ENCODE measurements around the gene CELF1. TPM values are rescaled to one million over a fixed set of nuclear protein-coding genes. Genes with fewer than 3 reads are reported as not detected.

Gene CELF1
- total RNA-seq, 4 donors from 2014 or later: 69.6 to 151 (median 99.3) TPM

GRCh38 chr11:47589977-47590861 lies 37.3 kb upstream of the CELF1 start:
- 55% methylated on average over 28 of the region's 122 CpGs for WGBS
- H3K4me3 ChIP-seq: peak overlapping the region; percentile 41 to 60 (median 50)
- peak overlapping the region in 3 of 4 donors; percentile 35 to 44 (median 36) for H3K27ac ChIP-seq (replicated peaks in 1 of 4)
- H3K4me1 ChIP-seq: peaks cover 14 to 41% (median 35%) of the 10 kb centered on the region in 4 donors
- no peaks in the 10 kb centered on the region for H3K9me3 ChIP-seq
- intact Hi-C loops (cut with DNase I): no loop called here
- no peak for DNase-seq (ENCODE audit: extremely low spot score)
- TF ChIP-seq POLR2A (IDR thresholded peaks at IDR 0.05; ENCODE audit: low read depth) (no peak), EP300 (IDR thresholded peaks at IDR 0.05) (no peak), POLR2AphosphoS5 (IDR thresholded peaks at IDR 0.05) (peak in 1 of 2 donors; percentile 11)
- H3K36me3 ChIP-seq: peaks cover under 1 to 10% (median 3%) of the 10 kb centered on the region in 4 donors
- H3K27me3 ChIP-seq: peaks cover 0 to 64% (median 34%) of the 10 kb centered on the region in 4 donors

- Histone ChIP-seq H3K9me3 (no peaks in the 10 kb centered on the region), H3K27me3 (peaks cover 0 to 57% (median 33%) of the 10 kb centered on the region in 4 donors), H3K36me3 (peaks cover 6 to 16% (median 10%) of the 10 kb centered on the region in 4 donors), H3K4me1 (peaks cover 10 to 41% (median 35%) of the 10 kb centered on the region in 4 donors), H3K4me3 (peak overlapping the region; percentile 41 to 60 (median 50)), H3K27ac (replicated peaks in 1 of 4) (peak overlapping the region in 3 of 4 donors; percentile 35 to 44 (median 36))
- DNase-seq (ENCODE audit: extremely low spot score): no peak
- WGBS: 40% methylated on average over 42 of the region's 51 CpGs
- TF ChIP-seq POLR2A (IDR thresholded peaks at IDR 0.05; ENCODE audit: low read depth): no peak
- no peak for TF ChIP-seq CTCF (IDR thresholded peaks at IDR 0.05)
- no peak for TF ChIP-seq EP300 (IDR thresholded peaks at IDR 0.05)
- no peak for TF ChIP-seq POLR2AphosphoS5 (IDR thresholded peaks at IDR 0.05)
- intact Hi-C loops (cut with DNase I): no loop called here
Observed at GRCh38 chr11:47589584-47589976, 36.6 kb upstream of the CELF1 start.

GRCh38 chr11:47589118-47589517 lies 36.2 kb upstream of the CELF1 start:
- Histone ChIP-seq H3K4me3 (peak overlapping the region; percentile 41 to 60 (median 50)), H3K27me3 (peaks cover 0 to 53% (median 28%) of the 10 kb centered on the region in 4 donors), H3K4me1 (peaks cover 6 to 37% (median 31%) of the 10 kb centered on the region in 4 donors), H3K9me3 (no peaks in the 10 kb centered on the region), H3K27ac (replicated peaks in 1 of 4) (peak overlapping the region in 3 of 4 donors; percentile 35 to 44 (median 36)), H3K36me3 (peaks cover 10 to 21% (median 14%) of the 10 kb centered on the region in 4 donors)
- no peak for DNase-seq (ENCODE audit: extremely low spot score)
- intact Hi-C loops (cut with DNase I): no loop called here
- TF ChIP-seq POLR2AphosphoS5 (IDR thresholded peaks at IDR 0.05): no peak
- no peak for TF ChIP-seq EP300 (IDR thresholded peaks at IDR 0.05)
- no peak for TF ChIP-seq CTCF (IDR thresholded peaks at IDR 0.05)
- no peak for TF ChIP-seq POLR2A (IDR thresholded peaks at IDR 0.05; ENCODE audit: low read depth)
- WGBS: 80% methylated on average over 11 of the region's 11 CpGs

GRCh38 chr11:47587723-47588326 lies 34.9 kb upstream of the CELF1 start:
- no CpG with 5 or more reads among the region's 14 CpGs for WGBS
- Histone ChIP-seq H3K27ac (replicated peaks in 1 of 4) (peak overlapping the region in 1 of 4 donors; percentile 18), H3K4me3 (no peak overlapping the region), H3K27me3 (peaks cover 0 to 40% (median 16%) of the 10 kb centered on the region in 4 donors), H3K4me1 (peaks cover 0 to 28% (median 22%) of the 10 kb centered on the region in 4 donors), H3K9me3 (no peaks in the 10 kb centered on the region), H3K36me3 (peaks cover 23 to 34% (median 27%) of the 10 kb centered on the region in 4 donors)
- no peak for TF ChIP-seq POLR2A (IDR thresholded peaks at IDR 0.05; ENCODE audit: low read depth)
- TF ChIP-seq POLR2AphosphoS5 (IDR thresholded peaks at IDR 0.05): no peak
- no peak for TF ChIP-seq EP300 (IDR thresholded peaks at IDR 0.05)
- no peak for TF ChIP-seq CTCF (IDR thresholded peaks at IDR 0.05)
- DNase-seq (ENCODE audit: extremely low spot score): no peak
- intact Hi-C loops (cut with DNase I): no loop called here

Data from esophagus muscularis mucosa (tissue), 4 donors.